NT2/D1 (cell line): ENCODE data around the gene C4orf54.

Experiments used
- SUZ12 ChIP-seq: IDR thresholded peaks from 2 replicates; pipeline ENCODE4 v1.6.1; 2011; ENCODE audit not compliant: insufficient read length, insufficient read depth; ENCODE audit errors: extremely low read depth
- ZNF274 ChIP-seq: IDR thresholded peaks from 2 replicates; pipeline ENCODE4 v1.6.1; 2011; ENCODE audit warnings: mild to moderate bottlenecking, low read depth, low read length

GRCh38 chr4:99624141-99624719, 33.4 kb downstream of the C4orf54 start:
- TF ChIP-seq ZNF274 (no peak), SUZ12 (no peak)
